Stimulated activated CD8-positive, alpha-beta memory T cell treated with anti-CD3 and anti-CD28 coated beads, Interleukin-4, amount 100 ng/mL, for 24 hours (primary cell): Measurements from ENCODE around the gene FSHB.
"Not testable (repeated sequence)": the region's sequence is repeated elsewhere in the genome, so short reads cannot be mapped to it uniquely, and the experiment has no call there.

ENCODE experiments used
- DNase-seq: peaks from one replicate; pipeline ENCODE4 v3.0.0-alpha.2; 2020; ENCODE audit warnings: low read depth

Gene FSHB

DNA sequence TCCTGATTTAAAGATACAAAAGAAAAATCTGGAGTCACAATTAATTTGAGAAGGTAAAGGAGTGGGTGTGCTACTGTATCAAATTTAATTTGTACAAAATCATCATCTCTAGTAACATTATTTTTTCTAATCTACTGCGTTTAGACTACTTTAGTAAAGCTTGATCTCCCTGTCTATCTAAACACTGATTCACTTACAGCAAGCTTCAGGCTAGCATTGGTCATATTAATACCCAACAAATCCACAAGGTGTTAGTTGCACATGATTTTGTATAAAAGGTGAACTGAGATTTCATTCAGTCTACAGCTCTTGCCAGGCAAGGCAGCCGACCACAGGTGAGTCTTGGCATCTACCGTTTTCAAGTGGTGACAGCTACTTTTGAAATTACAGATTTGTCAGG is at the start of gene FSHB:
Gene FSHB (plus strand): TSS at position 301 of the 400 bp plus-strand sequence. CDS start 889 bp downstream, outside the sequence.
- no peak for DNase-seq

- DNase-seq: no peak
Measured at GRCh38 chr11:30186748-30187147, 44.1 kb upstream of the FSHB start.

DNA sequence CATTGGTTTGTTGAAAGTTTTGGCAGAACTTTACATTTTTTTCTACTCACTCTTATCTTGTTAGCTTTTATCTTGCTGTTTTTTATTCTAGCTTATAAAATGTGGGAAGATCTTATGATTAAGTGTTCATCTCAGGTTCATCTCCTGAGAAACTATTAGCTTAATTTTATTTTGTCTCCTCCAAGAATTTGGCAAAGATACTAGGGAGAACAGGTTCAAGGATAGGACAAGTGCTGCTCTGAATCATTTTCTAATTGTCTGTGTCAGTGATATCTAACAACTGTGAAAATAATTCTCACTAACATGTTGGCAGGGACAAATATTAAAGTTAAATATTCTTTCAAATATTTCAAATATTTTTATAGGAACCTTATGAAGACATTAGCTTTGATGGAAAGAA is 38.2 kb upstream of the FSHB start:
- no peak for DNase-seq

DNA sequence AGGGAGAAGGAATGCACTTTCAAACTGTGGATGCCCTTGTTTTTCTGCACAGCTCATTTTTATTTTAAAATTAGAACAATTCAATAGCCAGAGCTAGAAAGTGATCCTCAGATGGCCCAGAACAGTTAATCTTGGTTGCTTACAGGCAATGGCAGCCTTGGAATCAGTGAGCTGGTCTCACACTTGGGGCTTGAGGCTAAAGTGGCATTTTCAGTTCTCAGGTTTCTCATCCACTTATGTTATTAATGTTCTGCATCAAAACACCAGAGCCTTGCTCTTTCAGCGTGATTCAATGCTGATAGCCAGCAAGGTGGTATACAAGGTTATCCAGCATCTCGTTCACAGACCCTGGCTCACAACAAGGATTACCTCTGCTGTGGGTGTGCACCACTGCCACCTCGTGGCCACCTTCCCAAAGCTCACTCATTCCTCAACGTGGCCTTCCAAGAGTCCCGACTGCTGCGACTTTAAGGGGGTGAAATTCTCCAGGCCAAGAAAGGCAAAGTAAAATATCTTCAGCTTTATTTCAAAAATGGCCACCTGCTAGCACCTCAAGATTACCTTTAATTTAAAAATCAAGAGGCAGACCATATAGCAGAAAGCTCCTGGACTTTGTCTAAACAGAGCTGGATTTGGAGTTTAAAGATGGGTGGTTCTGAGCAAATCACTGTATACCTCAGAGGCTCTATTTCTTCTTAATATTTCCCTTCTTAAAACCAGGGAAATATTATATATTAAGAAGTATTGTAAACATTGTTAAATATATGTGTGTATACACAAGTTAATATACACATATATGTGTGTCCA is 34.2 kb upstream of the FSHB start:
- DNase-seq: peak; percentile 10

DNA sequence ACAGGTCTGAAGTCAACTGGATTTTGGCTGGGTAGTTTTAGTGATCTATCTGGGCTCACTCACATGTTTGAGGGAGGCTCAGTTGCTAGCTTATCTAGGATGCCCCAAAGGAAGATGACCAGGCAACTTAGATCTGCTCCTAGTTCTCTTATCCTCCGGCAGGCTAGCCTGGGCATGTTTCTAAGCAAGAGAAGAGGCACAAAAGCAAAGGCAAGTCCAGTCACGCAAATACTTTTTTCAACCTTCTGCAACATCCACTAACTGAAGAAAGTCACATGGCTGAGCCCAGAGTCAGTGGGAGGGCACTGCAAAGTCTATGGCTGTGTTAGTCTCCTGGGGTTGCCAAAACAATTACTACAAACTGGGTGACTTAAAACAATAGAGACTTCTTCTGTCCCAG is 32.9 kb upstream of the FSHB start:
- DNase-seq: no peak

- not testable (repeated sequence) for DNase-seq
Measured at GRCh38 chr11:30202989-30203388, 27.8 kb upstream of the FSHB start.

GRCh38 chr11:30203850-30204249 is 27.0 kb upstream of the FSHB start:
- no peak for DNase-seq

- no peak for DNase-seq
Measured at GRCh38 chr11:30206249-30206996, 24.4 kb upstream of the FSHB start.

- DNase-seq: no peak
Measured at GRCh38 chr11:30210357-30210756, 20.5 kb upstream of the FSHB start.

- no peak for DNase-seq
Measured at GRCh38 chr11:30216534-30216933, 14.3 kb upstream of the FSHB start.

- no peak for DNase-seq
Measured at GRCh38 chr11:30218278-30218677, 12.5 kb upstream of the FSHB start.

- DNase-seq: no peak
Measured at GRCh38 chr11:30225642-30226041, 5.2 kb upstream of the FSHB start.

- DNase-seq: no peak
Measured at GRCh38 chr11:30228323-30228884, 2.4 kb upstream of the FSHB start.

DNA sequence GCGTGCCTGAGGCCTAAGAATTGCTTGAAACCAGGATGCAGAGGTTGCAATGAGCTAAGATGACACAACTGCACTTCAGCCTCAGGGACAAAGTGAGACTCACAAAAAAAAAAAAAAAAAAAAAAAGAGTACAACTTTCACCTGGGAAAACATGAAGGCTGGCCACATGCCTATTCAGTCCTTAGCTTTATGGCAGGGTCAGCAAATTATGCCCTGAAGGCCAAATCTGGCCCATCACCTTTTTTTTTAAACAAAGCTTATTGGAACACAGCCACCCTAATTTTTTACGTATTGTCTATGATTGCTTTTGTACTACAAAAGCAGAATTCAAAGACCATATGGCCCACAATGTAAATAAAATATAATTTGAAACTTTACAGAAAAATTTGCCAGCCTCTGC is 8.2 kb downstream of the FSHB start:
- DNase-seq: no peak

DNA sequence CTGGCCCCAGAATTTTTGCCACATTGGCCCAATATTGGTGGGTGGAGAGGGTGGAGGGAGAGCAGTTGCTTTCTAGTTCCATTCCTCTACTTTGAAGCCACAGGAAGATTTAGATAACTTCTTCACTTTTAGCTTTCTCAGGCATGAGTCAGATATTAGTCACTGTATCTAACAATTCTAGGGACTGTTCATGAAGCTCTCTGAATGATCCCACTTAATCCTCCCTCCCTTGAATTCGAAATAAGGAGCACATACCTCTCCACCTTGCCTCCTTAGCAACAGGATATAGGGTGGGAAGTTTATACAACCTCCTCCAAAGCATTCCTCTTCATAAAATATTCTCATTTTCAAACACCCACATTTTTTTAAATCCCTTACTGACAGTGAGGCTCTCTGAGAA is 13.5 kb downstream of the FSHB start:
- DNase-seq: no peak

GRCh38 chr11:30245621-30246020 is 14.8 kb downstream of the FSHB start:
- DNase-seq: no peak

DNA sequence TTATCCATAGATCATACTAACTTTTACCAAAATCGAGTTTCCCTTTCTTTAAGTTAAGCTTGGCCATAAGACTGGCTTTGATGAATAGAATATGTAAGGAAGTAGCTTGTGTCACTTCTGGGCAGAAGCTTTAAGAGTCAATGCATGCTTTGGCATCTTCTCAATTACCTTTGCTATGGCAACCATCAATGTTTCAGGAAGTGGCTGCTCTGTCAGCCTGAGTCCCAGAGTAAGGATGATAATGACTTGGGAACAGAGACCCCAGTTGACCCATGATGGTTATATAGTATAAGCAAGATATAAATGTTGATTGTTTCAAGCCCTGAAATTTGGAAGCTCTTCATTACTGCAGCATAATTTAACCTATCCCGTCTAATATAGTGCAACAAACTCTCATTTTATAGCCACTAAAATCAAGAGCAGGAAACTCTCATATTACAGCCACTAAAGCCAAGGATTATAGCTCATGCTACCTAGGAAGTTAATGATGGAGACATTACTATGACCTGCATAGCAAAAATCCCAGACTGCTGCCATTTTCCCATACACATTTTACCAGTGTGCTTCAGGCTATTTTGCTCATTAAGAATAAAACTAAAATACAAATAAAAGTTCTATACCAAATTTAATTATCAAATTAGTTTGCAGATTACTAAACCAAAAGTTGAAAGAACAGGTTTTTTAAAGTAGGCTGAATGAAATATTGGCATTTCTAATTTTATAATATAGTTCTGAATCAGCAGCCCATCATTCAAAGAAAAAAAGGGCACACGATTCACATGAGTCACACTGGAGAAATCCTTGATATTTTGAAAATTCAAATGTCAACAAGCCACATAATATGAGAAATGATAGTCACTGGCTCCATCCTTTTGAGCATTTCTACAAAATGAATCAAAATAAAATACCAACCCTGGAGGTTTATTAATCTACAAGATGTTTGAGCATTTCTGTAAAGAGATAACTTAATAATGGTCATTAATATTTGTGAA is 23.8 kb downstream of the FSHB start:
- DNase-seq: no peak

GRCh38 chr11:30255637-30256036 is 24.8 kb downstream of the FSHB start:
- DNase-seq: no peak

- DNase-seq: no peak
Measured at GRCh38 chr11:30257058-30257457, 26.2 kb downstream of the FSHB start.

DNA sequence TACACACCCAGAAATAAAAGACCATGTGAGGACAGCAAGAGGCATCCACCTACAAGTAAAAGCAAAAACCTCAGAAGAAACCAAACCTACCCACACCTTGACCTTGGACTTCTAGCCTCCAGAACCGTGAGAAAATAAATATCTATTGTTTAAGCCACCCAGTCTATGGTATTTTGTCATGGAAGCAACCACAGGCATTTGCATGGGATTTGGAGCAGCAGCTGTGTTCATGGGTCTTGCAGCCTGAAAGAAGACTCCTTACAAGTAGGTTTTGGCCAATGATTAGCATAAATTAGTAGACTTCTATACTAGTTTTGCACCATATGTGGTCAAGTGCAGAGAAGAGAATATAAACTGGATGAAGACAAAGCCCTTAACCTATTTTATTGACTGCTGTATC is 27.9 kb downstream of the FSHB start:
- DNase-seq: no peak

DNA sequence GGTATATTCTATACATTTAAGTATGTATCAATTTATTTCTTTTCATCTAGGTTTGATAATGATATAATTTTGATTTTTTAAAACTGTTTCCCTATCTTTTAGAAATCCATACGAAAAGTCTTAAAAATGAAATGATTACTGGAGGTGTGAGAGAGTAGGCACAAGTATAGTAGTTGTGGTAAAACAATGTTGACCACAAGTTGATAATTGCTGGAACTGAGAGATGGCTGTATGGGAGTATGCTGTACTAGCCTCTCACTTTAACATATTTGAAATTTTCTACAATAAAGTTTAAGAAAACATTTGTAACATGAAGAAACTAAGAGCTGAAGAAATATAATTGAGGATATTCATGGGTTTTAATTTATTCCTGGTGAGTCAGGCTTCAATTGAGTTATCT is 30.0 kb downstream of the FSHB start:
- DNase-seq: no peak

GRCh38 chr11:30261821-30262220 is 31.0 kb downstream of the FSHB start:
- no peak for DNase-seq
